Bronchial epithelial cell (primary cell): ENCODE measurements around the gene CDK8. TPM values are rescaled to one million over a fixed set of nuclear protein-coding genes. Genes with fewer than 3 reads are reported as not detected.

ENCODE experiments used
- DNase-seq: peaks from one replicate; pipeline ENCODE4 v3.0.0-alpha.2; 2010; ENCODE audit warnings: low read depth
- FAIRE-seq: peaks from 2 replicates; lab custom pipeline; 2011; peaks lifted over from hg19 to GRCh38; lab: Jason Lieb, UNC
- H3K27me3 ChIP-seq: 2 replicates; pipeline ENCODE4 v1.5.1; 2011; ENCODE audit warnings: low read length; ENCODE audit not compliant: control insufficient read depth, insufficient read depth
- H3K36me3 ChIP-seq: 2 replicates; pipeline ENCODE4 v1.5.1; 2011; ENCODE audit warnings: low read length; ENCODE audit not compliant: control insufficient read depth, insufficient read depth
- H3K4me3 ChIP-seq: 2 replicates; pipeline ENCODE4 v1.5.1; 2011; ENCODE audit warnings: mild to moderate bottlenecking, low read depth, low read length, control low read depth
- CTCF ChIP-seq: IDR thresholded peaks from 2 replicates; pipeline ENCODE4 v1.5.1; 2011; ENCODE audit warnings: mild to moderate bottlenecking, moderate library complexity, low read length, control low read depth, inconsistent platforms; ENCODE audit not compliant: insufficient read depth, severe bottlenecking
- total RNA-seq: library from RNA; depleted of rRNA; stranded (reverse); fragments of >200 nt; gene quantifications from 2 replicates; pipeline ENCODE4 v1.2.1, GENCODE V29; 2014

Gene CDK8
- total RNA-seq, 1 donor from 2014 or later, result 19.0 TPM

- TF ChIP-seq CTCF, result no peak
- Histone ChIP-seq H3K4me3 (no peak overlapping the region), H3K27me3 (no peaks in the 10 kb centered on the region), H3K36me3 (no peaks in the 10 kb centered on the region)
- FAIRE-seq, result peak; percentile 40
- peak; percentile 43 for DNase-seq
Observed at GRCh38 chr13:26449063-26449848, 195.3 kb downstream of the CDK8 start.

Other genes starting within 250 kb of the CDK8 start
- gene SHISA2, start 202.1 kb upstream of the CDK8 start, total RNA-seq, result 0.51 and 0.53 TPM in 2 replicates
- 107 and 127 TPM in 2 replicates for gene RNF6, start 31.8 kb upstream of the CDK8 start, total RNA-seq